GM18519 (cell line): ENCODE results near the gene KRTAP4-7.
"Not testable (repeated sequence)": the region's sequence is repeated elsewhere in the genome, so short reads cannot be mapped to it uniquely, and the experiment has no call there.

Source experiments
- ATAC-seq: cut with Tn5 transposase; IDR thresholded peaks from one replicate; pipeline ENCODE4 v1.9.1; 2021; ENCODE audit warnings: mild to moderate bottlenecking, moderate library complexity; ENCODE audit not compliant: unreplicated experiment, low FRiP score

Gene KRTAP4-7

DNA sequence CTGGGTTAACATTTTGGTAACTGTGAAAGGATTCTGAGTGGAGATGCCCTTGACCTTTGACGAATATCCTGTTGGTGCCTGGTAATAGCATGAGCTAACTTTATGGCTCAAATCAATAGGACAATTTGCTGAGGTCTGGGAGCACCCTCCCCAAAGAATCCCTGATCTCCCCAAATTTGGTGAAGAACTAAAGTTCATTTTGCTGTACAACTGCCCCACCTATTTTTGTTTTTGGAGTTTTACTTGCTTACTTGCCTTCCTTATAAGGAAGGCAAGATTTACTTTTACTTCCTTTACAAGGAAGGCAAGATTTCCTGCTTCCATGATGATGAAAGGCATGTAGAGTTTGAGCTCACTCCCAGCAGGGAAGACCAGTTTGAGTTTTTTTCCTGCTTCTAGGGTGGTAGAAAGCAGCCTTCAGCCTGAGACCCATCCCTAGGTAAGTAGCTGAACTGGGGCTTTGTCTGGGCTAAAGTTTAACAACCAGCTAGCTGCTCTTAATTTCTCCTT, 24.0 kb downstream of the KRTAP4-7 start:
- no peak for ATAC-seq

GRCh38 chr17:41108728-41109386, 24.9 kb downstream of the KRTAP4-7 start:
- not testable (repeated sequence) for ATAC-seq

GRCh38 chr17:41111151-41111885, 27.4 kb downstream of the KRTAP4-7 start:
- no peak for ATAC-seq

DNA sequence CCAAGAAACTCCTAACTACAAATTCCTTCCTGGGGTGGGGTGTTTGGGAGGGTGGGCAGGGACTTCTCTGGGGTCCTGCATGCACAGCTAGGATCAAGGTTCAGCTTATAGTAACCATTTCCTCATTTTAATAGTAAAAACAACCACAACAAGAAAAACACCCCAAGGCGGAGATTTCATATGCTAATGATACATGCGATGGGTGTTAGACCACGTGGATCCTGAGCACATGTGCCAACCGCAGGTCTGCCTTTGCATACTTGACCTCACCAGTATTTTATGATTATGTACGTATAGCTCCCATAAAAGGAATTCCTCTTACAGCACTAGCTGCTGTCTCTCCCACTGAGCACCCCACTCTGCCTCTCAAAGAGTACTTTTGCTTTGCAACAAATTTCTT, 32.3 kb downstream of the KRTAP4-7 start:
- ATAC-seq: no peak

DNA sequence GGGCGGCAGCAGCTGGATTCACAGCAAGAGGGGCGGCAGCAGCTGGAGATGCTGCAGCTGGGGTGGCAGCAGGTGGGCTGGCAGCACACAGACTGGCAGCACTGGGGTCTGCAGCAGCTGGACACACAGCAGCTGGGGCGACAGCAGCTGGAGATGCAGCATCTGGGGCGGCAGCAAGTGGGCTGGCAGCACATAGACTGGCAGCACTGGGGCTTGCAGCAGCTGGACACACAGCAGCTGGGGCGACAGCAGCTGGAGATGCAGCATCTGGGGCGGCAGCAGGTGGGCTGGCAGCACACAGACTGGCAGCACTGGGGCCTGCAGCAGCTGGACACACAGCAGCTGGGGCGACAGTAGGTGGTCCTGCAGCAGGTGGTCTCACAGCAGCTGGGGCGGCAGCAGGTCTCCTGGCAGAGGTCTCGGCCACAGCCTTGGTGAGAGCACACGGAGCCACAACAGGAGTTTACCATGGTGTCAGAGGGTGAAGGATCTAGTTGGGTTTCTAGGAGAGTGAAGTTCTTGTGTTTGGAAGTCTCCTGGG, 34.0 kb downstream of the KRTAP4-7 start, which contains the start of gene KRTAP4-11:
TSS of gene KRTAP4-11 (minus strand) at position 528 of the 541 bp plus-strand sequence. CDS start at position 470, 58 bp downstream.
- not testable (repeated sequence) for ATAC-seq

GRCh38 chr17:41118721-41119120, 34.8 kb downstream of the KRTAP4-7 start:
- no peak for ATAC-seq

GRCh38 chr17:41119696-41120690, 36.0 kb downstream of the KRTAP4-7 start:
- ATAC-seq: not testable (repeated sequence)

- no peak for ATAC-seq
Observed at GRCh38 chr17:41121742-41122141, 37.8 kb downstream of the KRTAP4-7 start.

GRCh38 chr17:41123292-41123990, 39.5 kb downstream of the KRTAP4-7 start:
- ATAC-seq: not testable (repeated sequence)

DNA sequence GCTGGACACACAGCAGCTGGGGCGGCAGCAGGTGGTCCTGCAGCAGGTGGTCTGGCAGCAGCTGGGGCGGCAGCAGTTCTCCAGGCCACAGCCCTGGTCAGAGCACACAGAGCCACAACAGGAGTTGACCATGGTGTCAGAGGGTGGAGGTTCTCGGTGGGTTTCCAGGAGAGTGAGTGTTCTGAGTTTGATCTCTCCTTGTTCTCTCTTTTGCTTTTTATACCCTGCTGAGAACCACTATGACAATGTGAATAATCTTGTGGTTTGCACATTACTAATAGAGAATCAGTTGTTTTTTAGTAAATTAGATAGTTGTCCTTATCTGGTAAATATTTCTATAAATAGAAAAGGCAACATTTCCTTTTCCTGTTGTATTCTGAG, 40.0 kb downstream of the KRTAP4-7 start, which contains the start of gene KRTAP4-12:
TSS of gene KRTAP4-12 (minus strand) at position 192 of the 381 bp plus-strand sequence. CDS start at position 132, 60 bp downstream.
- ATAC-seq: not testable (repeated sequence)

DNA sequence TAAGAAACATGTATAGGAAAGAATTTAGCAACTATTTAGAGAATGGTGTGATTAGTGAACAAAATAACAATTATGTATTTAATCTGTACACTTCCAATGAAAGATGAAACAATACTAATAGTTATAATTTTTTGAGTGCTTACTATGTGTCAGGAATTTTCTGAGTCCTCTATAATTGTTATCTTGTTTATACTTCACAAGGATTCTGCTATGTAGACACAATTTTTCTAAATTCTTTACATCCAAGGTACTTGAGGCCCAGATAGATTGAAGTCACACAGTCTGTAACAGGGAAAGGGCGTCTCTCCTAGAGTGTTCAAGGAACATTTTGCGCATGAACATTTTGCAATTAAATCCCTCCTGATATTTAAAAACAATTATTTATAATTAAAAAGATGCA, 41.1 kb downstream of the KRTAP4-7 start:
- ATAC-seq: no peak

DNA sequence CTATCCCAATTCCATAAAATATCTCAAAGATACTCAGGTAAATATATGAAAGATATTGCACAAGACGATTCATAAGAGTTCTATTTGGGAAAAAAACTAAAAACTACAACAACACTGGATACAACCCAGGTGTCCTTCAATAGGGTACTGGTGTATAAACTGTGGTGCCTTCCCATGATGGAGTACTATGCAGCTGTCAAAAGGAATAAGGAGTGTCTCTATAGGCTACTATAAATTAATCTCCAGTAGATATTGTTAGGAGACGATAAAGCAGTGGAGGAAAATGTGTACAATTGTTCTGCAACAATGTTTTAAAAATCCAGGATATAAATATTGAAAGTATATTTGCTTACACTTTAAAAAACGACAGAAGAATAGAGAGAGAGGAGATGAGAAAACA, 42.5 kb downstream of the KRTAP4-7 start:
- no peak for ATAC-seq

DNA sequence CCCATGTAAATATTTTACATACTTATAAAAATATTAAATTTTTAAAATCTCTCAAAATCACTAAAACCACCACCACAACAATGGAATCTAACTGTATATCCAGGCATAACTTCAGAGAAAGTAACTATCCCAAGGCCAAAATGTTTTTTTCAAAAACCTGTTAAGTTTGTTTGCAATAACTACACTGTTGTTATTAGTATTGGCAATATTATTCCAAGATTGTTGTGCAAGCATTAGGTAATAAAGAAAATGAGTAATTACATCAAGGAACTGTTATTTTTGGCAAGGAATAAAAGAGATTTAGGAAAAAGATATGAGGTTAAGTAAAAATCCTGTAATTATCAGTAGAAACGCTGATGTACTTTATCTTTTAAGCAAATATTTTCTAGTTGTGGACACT, 43.4 kb downstream of the KRTAP4-7 start:
- no peak for ATAC-seq

GRCh38 chr17:41131979-41132378, 48.0 kb downstream of the KRTAP4-7 start:
- no peak for ATAC-seq

GRCh38 chr17:41133880-41134735, 50.2 kb downstream of the KRTAP4-7 start:
- ATAC-seq: no peak
